C4-2B (cell line): ENCODE measurements around the gene INHBE.

Experiments used
- ZFX ChIP-seq: fragments of 450-650 bp; IDR thresholded peaks from 2 replicates; pipeline ENCODE4 v1.6.1; 2017
- TF ChIP-seq, protein P1 (sequence below): fragments of 450-650 bp; conservative IDR thresholded peaks from 2 replicates; pipeline ENCODE4 v1.5.1; 2017; ENCODE audit warnings: mild to moderate bottlenecking

DNA sequence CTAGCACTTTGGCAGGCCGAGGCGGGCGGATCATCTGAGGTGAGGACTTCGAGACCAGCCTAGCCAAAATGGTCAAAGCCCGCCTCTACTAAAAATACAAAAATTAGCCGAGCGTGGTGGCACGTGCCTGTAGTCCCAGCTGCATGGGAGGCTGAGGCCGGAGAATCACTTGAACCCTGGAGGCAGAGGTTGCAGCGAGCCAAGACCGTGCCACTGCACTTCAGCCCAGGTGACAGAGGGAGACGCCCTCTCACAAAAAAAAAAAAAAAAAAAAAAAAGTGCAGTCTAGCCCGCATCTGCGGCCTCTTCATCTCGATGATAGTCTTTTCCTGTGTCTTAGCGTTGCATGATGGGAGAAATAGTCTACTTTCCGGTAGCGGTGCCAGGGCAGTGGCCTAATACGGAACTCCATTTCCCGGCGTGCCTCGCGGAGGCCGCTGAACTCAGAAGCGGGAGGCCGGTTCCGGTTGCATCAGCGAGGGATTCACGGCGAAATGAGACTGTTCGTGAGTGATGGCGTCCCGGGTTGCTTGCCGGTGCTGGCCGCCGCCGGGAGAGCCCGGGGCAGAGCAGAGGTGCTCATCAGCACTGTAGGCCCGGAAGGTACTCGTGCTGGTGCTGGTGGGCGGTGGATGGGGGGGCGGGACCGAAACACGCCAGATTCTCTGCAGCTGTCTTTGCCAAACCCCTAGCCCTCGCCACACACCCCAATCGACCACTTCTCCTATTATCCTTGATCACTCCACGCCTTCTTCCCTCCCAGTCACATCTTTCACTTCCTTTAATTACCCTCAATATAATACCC is 32.7 kb downstream of the INHBE start, which contains the start of gene MARS1:
- TF ChIP-seq, protein P1, sequence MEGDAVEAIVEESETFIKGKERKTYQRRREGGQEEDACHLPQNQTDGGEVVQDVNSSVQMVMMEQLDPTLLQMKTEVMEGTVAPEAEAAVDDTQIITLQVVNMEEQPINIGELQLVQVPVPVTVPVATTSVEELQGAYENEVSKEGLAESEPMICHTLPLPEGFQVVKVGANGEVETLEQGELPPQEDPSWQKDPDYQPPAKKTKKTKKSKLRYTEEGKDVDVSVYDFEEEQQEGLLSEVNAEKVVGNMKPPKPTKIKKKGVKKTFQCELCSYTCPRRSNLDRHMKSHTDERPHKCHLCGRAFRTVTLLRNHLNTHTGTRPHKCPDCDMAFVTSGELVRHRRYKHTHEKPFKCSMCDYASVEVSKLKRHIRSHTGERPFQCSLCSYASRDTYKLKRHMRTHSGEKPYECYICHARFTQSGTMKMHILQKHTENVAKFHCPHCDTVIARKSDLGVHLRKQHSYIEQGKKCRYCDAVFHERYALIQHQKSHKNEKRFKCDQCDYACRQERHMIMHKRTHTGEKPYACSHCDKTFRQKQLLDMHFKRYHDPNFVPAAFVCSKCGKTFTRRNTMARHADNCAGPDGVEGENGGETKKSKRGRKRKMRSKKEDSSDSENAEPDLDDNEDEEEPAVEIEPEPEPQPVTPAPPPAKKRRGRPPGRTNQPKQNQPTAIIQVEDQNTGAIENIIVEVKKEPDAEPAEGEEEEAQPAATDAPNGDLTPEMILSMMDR, result peak; percentile 60
- TF ChIP-seq ZFX, result no peak
